Ureter (tissue), 1 donor: Measurements from ENCODE around the gene PLAC8L1. TPM values are rescaled to one million over a fixed set of nuclear protein-coding genes. Genes with fewer than 3 reads are reported as not detected.
"Not testable (repeated sequence)": the region's sequence is repeated elsewhere in the genome, so short reads cannot be mapped to it uniquely, and the experiment has no call there.

ENCODE experiments used
- DNase-seq: peaks from one replicate; pipeline ENCODE4 v3.0.0-alpha.2; 2020; ENCODE audit warnings: low spot score
- total RNA-seq: library from RNA; stranded (reverse); gene quantifications from one replicate; pipeline ENCODE4 v1.2.4, GENCODE V29; 2023
- donor health status: DM: yes; HTN: yes; CAD: no.

Gene PLAC8L1
- total RNA-seq, result 1.1 TPM

- no peak for DNase-seq
Measured at GRCh38 chr5:146105477-146105876, at the start of gene PLAC8L1. Gene PLAC8L1, minus strand, starts transcription at chr5:146105577. Its CDS starts 1,266 bp downstream, at chr5:146104311.

- DNase-seq, result no peak
Measured at GRCh38 chr5:146151970-146152369, 46.6 kb upstream of the PLAC8L1 start.

- DNase-seq, result peak; percentile 71
Measured at GRCh38 chr5:146137967-146138403, 32.6 kb upstream of the PLAC8L1 start.

GRCh38 chr5:146130440-146131045 lies 25.2 kb upstream of the PLAC8L1 start:
- no peak for DNase-seq

GRCh38 chr5:146126068-146126467 lies 20.7 kb upstream of the PLAC8L1 start:
- DNase-seq, result no peak

GRCh38 chr5:146124580-146124979 lies 19.2 kb upstream of the PLAC8L1 start:
- DNase-seq, result no peak

- DNase-seq, result not testable (repeated sequence)
Measured at GRCh38 chr5:146121451-146121850, 16.1 kb upstream of the PLAC8L1 start.

- DNase-seq, result no peak
Measured at GRCh38 chr5:146118322-146118721, 12.9 kb upstream of the PLAC8L1 start.

GRCh38 chr5:146117216-146117615 lies 11.8 kb upstream of the PLAC8L1 start:
- DNase-seq, result not testable (repeated sequence)

GRCh38 chr5:146116361-146116760 lies 11.0 kb upstream of the PLAC8L1 start:
- no peak for DNase-seq

- no peak for DNase-seq
Measured at GRCh38 chr5:146112476-146112875, 7.1 kb upstream of the PLAC8L1 start.

- no peak for DNase-seq
Measured at GRCh38 chr5:146111409-146111808, 6.0 kb upstream of the PLAC8L1 start.

GRCh38 chr5:146109379-146109778 lies 4.0 kb upstream of the PLAC8L1 start:
- DNase-seq, result no peak

- DNase-seq, result not testable (repeated sequence)
Measured at GRCh38 chr5:146108870-146109269, 3.5 kb upstream of the PLAC8L1 start.

- no peak for DNase-seq
Measured at GRCh38 chr5:146107901-146108300, 2.5 kb upstream of the PLAC8L1 start.

GRCh38 chr5:146103594-146103993 lies 1.8 kb downstream of the PLAC8L1 start:
- DNase-seq, result no peak

GRCh38 chr5:146101646-146102045 lies 3.7 kb downstream of the PLAC8L1 start:
- no peak for DNase-seq

GRCh38 chr5:146098047-146098446 lies 7.3 kb downstream of the PLAC8L1 start:
- DNase-seq, result no peak

- no peak for DNase-seq
Measured at GRCh38 chr5:146091881-146092280, 13.5 kb downstream of the PLAC8L1 start.

GRCh38 chr5:146089287-146089686 lies 16.1 kb downstream of the PLAC8L1 start:
- no peak for DNase-seq

- DNase-seq, result no peak
Measured at GRCh38 chr5:146088098-146088497, 17.3 kb downstream of the PLAC8L1 start.

GRCh38 chr5:146084376-146084775 lies 21.0 kb downstream of the PLAC8L1 start:
- DNase-seq, result no peak

- no peak for DNase-seq
Measured at GRCh38 chr5:146082798-146083197, 22.6 kb downstream of the PLAC8L1 start.

GRCh38 chr5:146081556-146081955 lies 23.8 kb downstream of the PLAC8L1 start:
- DNase-seq, result no peak
